ENCODE data around the gene NFIX.

Gene NFIX

GRCh38 chr19:13010038-13010991, 15.0 kb downstream of the NFIX start:
- DNase-seq: no peak

GRCh38 chr19:13010992-13011652, 15.8 kb downstream of the NFIX start:
- no peak for DNase-seq

- DNase-seq: no peak
Measured at GRCh38 chr19:13011653-13012389, 16.5 kb downstream of the NFIX start.

- no peak for DNase-seq
Measured at GRCh38 chr19:13012390-13012689, 17.1 kb downstream of the NFIX start.

GRCh38 chr19:13012690-13013608, 17.7 kb downstream of the NFIX start:
- DNase-seq: no peak

- no peak for DNase-seq
Measured at GRCh38 chr19:13013649-13014048, 18.4 kb downstream of the NFIX start.

- DNase-seq: no peak
Measured at GRCh38 chr19:13014101-13014920, 19.0 kb downstream of the NFIX start.

GRCh38 chr19:13014921-13015280, 19.6 kb downstream of the NFIX start:
- DNase-seq: no peak

GRCh38 chr19:13015361-13016223, 20.3 kb downstream of the NFIX start:
- no peak for DNase-seq

- no peak for DNase-seq
Measured at GRCh38 chr19:13016245-13016627, 21.0 kb downstream of the NFIX start.

GRCh38 chr19:13016628-13017305, 21.5 kb downstream of the NFIX start:
- no peak for DNase-seq

GRCh38 chr19:13017306-13018034, 22.2 kb downstream of the NFIX start:
- no peak for DNase-seq

- DNase-seq: no peak
Measured at GRCh38 chr19:13018035-13018914, 23.0 kb downstream of the NFIX start.

- no peak for DNase-seq
Measured at GRCh38 chr19:13019332-13019731, 24.1 kb downstream of the NFIX start.

GRCh38 chr19:13020002-13020414, 24.7 kb downstream of the NFIX start:
- no peak for DNase-seq

GRCh38 chr19:13022111-13022858, 27.0 kb downstream of the NFIX start:
- no peak for DNase-seq

GRCh38 chr19:13022859-13023636, 27.8 kb downstream of the NFIX start:
- no peak for DNase-seq

Measured in effector CD4-positive, alpha-beta T cell (primary cell).